Activated T-cell treated with anti-CD3 and anti-CD28 coated beads, Interleukin-2, amount 50 U/mL, for 1 hour (primary cell): Measurements from ENCODE around the gene WDR3.
"Not testable (repeated sequence)": the region's sequence is repeated elsewhere in the genome, so short reads cannot be mapped to it uniquely, and the experiment has no call there.

ENCODE experiments used
- DNase-seq: peaks from one replicate; pipeline ENCODE4 v3.0.0-alpha.2; 2020

WDR3 gene

DNA sequence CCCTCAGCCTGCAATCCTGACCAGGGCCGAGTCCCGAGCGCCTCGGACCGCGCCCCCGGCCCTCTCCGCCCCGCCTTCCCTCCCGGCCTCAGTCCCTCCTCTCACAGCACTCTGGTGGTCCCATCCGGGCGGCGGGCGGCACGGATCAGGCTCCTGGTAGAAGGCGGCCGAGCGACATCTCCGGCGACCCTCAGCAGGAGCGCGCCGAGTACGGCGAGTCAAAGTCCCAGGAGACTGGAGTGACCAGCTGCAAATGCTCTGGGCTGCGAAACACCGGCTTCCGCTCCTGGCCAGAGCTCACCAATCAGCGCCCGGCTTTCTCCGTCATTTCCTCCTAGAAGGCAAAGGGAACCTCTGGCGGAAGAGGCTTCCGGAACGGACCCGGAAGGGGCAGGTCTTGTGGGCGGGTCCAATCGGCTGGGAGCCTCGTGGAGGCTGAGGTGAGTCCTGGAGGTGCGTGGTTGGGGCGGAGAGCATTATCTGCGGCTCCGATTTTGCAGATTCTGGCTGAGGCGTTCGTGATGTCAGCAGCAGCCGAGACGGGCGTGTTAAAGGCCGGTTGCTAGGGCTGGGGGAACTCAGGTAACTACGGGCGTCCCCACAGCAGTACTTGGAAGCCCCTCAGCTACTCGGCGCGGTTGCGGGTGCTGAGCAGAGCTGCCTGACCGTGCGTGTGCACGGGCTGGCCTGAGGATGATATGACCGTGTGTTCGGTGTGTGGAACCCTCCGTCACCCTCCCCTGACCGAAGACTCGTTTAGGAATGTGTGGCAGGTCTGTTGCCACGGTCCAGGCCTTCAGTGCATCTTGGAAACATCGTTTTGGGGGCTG lies at the start of gene WDR3, which contains the start of gene GDAP2:
TSS of gene WDR3 (plus strand) at position 397 of the 830 bp plus-strand sequence. CDS start 3,581 bp downstream, outside the sequence.
TSS of gene GDAP2 (minus strand) at position 279 of the 830 bp plus-strand sequence. CDS start 9,264 bp downstream, outside the sequence.
- peak; percentile 93 for DNase-seq

DNA sequence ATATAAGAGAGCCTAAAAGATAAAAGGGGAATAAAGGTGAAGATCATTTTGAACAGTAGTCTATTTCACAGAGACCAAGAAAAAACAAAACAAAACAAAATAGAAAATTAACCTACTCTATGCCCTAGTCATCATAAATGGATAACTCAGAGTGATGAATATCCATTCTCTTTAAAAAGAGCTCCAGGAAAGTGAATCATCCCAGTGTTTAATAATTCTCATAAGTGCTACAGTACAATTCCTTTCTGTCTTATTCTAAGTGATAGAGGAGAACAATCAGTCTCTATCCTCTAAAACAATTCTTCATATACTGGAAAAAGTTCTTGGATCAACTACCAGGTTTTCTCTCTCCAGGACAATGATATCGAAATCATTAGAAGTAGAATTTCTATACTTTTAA lies 45.9 kb upstream of the WDR3 start:
- DNase-seq, result no peak

- no peak for DNase-seq
Measured at GRCh38 chr1:117886101-117886795, 43.3 kb upstream of the WDR3 start.

DNA sequence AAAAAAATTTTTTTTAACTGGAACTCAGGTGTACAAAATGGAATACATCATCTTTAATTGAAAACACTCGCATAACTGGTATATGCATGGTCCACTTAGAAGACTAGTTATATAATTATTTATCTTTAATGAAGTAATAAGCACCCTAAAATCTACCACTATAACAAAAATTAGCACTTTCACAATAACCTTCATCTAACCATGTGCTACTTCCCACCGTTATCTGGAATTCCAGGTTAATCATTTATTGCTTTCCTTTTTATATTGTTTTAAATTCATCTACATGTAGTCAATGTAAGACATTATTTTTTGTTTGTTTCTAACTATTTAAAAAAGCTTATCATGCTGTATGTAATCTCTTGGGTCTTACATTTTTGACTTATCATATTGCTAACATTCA lies 39.1 kb upstream of the WDR3 start:
- no peak for DNase-seq

- DNase-seq, result no peak
Measured at GRCh38 chr1:117892512-117892911, 37.0 kb upstream of the WDR3 start.

DNA sequence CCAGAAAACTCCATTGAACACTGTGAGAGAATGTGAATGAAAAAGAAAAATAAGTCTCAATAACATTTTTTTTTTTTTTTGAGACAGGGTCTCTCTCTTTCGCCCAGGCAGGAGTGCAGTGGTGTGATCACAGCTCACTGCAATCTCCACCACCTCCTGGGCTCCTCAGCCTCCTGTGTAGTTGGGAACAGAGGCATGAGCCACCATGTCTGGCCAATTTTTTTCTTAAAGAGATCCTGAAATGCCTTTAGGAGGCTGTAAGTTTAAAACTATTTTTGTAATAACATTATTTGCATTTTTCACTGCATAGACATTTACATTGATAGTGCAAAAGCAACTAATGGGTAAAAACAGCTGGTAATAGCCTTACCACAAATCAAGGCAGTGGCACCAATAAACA lies 35.5 kb upstream of the WDR3 start:
- no peak for DNase-seq

DNA sequence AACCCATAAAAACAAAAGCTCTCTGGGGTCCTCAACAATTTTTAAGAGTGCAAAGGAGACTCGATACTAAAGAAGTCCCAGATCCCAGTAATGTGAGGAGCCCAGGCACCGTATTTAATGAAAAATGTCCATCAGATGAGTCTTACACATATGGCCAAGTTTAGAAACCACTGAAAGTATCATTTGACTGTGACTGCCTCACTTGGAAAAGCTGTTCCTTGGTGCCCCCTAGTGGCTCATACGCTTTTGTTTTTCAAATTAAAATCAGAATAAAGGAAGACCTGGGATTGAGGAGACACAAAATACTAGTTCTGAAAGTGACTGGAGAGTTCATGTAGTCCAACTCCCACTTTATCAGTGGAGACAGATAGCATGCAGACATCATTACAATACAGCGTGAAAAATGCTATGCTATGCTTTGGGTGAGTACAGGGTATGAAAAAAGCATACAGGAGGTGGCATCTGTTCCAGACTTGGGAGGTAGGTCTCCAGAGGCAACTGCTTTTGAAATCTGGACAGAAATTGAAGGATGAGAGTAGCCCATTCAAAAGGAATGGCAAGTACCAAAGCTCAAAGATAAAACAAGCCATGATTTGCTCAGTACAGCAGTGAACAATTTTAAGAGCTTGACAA lies 33.9 kb upstream of the WDR3 start:
- peak; percentile 18 for DNase-seq

DNA sequence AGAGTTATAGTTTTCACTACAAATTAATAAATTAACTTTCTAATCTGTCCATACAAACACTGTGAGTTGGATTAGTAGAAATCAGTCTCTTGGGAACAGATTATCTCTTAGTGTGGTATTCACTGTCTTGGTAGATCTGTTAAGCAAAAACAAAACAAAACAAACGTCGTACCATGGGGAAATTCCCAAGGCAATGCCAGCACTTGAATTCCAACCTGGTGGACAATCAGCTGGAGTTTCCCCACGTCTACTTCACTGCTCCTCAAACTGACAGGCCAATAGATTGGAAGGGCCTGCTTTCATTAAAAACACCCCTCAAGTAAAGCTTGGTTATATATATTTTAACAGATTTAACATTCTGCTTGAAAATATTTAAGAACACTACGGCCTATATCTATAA lies 32.0 kb upstream of the WDR3 start:
- DNase-seq, result no peak

- DNase-seq, result no peak
Measured at GRCh38 chr1:117899801-117900200, 29.7 kb upstream of the WDR3 start.

DNA sequence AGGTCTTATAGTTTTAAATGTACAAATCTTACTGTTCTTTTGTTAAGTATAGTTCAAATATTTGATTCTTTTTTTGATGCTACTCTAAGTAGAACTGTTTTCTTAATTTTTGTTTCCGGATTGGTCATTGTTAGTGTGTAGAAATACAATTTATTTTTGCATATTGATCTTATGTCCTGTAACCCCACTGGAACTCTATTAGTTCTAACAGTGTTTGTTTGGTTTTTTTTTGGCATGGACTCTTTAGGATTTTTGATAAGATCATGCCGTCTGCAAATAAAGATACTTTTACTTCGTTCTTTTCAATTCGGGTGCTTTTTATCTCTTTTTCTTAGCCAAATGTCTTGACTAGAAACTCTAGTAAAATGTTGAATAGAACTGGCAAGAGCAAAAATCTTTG lies 26.6 kb upstream of the WDR3 start:
- no peak for DNase-seq

DNA sequence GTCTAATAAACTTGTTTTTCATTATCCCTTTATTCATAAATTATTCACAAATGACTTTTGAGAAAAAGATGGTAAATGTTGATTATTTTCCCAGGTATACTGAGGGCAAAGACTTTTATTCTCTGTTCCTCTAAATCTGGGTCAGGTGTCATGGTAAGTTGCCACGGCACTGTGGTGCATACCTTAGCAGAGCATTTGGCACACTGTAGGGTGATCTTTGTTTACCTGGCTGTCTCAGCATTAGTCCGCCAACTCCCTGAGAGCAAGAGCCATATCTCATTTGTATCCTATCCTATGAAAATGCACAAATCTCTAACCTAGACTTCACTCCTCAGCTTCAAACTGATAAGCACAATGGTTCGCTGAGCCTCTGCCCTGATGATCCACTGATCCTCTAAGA lies 25.1 kb upstream of the WDR3 start:
- DNase-seq, result no peak

GRCh38 chr1:117905019-117905418 lies 24.5 kb upstream of the WDR3 start:
- DNase-seq, result no peak

- no peak for DNase-seq
Measured at GRCh38 chr1:117911051-117911450, 18.5 kb upstream of the WDR3 start.

DNA sequence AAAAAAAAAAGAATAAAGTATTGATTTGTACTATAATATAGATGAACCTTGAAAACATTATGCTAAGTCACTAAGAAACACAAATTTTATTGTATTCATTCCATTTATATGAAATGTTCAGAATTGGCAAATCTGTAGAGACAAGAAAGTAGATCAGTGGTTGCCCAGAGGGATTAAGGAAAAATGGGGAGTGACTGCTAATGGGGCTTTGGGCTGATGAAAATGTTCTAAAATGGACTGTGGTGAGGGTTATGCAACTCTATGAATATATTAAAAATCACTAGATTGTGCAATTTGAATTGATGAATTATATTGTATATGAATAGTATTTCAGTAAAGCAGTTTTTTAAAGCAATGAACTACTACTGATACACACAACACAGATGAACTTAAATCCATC lies 10.2 kb upstream of the WDR3 start:
- DNase-seq, result no peak

DNA sequence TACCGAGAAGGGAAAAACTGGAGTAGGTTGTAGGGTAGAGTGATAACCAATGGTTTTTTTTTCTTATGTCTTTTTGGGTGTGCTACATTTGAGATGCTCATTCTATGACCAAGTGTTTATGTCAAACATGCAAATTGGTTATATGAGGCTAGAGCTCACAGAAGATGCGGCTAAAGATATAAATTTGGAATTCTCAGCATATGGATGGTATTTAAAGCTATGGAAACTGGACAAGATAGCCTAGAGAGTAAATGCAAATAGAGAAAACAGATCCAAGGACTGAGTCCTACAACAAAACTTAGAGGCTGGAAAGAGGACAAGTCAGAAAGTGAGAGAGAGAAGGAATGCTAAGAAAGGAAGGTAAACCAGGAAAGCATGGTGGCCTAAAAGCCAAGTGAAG lies 7.5 kb upstream of the WDR3 start:
- no peak for DNase-seq

- not testable (repeated sequence) for DNase-seq
Measured at GRCh38 chr1:117922717-117923116, 6.8 kb upstream of the WDR3 start.

GRCh38 chr1:117925981-117926380 lies 3.6 kb upstream of the WDR3 start:
- DNase-seq, result no peak

DNA sequence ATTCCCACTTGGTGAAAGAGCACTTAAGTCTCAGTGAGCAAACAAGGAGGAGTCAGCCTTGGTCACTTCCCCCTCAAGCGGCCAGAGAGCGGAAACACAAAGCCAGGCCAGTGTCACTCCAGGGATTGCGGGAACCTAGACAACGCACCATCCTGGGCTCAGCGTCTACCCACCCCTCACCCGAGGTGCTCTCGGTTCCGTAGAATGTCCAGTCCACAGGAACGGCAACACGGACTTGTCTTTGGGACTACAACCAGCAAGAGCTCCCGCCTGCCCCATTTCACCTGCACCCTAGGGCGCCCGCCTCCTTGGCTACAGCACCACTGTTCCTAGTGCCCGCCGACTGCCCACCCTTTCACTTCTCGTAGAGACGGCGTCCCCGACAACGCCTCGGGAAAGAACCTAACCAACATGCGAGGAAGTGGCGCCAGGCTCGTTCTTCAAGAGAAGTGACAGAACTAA lies 627 bp upstream of the WDR3 start:
- no peak for DNase-seq

DNA sequence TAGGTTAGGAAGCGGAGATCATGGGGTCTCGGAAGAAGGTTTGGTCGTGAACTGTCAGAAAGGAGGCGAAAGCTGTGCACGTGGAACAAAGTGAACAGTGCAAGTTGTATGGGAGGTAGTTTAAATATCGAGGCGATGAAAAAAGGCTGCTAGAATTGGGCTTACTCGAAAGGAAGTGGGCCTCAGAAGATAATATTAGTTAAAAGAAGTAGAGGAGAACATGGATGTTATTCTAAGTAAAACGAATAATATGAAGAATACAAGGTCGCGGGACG lies 571 bp downstream of the WDR3 start:
- no peak for DNase-seq

- no peak for DNase-seq
Measured at GRCh38 chr1:117930484-117930883, 945 bp downstream of the WDR3 start.

DNA sequence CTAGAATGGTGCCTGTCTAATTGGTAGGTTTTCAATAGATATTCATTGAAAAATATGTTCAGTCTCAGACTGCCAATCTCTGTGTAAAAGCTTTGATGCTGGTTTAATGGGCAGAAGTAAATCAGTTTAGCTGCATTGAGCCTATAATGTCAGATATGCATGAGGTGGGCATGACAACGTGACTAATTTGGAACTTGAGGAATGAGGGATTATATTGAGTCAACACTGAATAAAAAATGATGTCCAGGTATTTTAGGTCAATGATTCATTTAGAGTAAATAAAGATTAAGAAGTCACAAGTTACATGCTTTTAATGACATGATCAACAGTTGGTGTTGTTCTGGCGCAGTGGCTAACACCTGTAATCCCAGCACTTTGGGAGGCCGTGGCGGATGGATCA lies 3.0 kb downstream of the WDR3 start:
- DNase-seq, result no peak

DNA sequence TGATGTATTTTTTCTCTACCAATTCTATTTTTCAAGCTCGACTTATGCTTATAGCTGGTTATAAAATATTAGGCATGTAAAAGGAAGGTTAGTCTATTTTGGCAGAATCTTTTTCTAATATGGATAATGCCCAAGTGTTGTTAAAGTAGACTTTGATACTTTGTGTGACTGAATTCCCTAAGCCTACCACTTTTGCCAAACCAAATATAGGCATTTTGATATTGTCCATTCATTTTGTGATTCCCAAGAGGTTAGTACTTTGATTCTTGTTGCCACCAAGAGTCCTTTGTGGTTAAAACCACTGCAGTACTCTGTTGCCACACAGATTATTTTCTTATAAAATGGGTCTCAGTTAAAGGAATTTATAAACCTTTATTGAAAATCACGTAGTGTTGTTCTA lies 4.2 kb downstream of the WDR3 start:
- no peak for DNase-seq

- DNase-seq, result no peak
Measured at GRCh38 chr1:117942293-117942692, 12.8 kb downstream of the WDR3 start.

- DNase-seq, result no peak
Measured at GRCh38 chr1:117952386-117952785, 22.8 kb downstream of the WDR3 start.
